Activated effector memory CD4-positive, alpha-beta T cell treated with Interleukin-2 at 50 U/mL for 16 hours (primary cell): ENCODE results near the gene KRTAP5-9.
"Not testable (repeated sequence)": the region's sequence is repeated elsewhere in the genome, so short reads cannot be mapped to it uniquely, and the experiment has no call there.

Experiments used
- DNase-seq: peaks from one replicate; pipeline ENCODE4 v3.0.0-alpha.2; 2020

KRTAP5-9 gene

DNA sequence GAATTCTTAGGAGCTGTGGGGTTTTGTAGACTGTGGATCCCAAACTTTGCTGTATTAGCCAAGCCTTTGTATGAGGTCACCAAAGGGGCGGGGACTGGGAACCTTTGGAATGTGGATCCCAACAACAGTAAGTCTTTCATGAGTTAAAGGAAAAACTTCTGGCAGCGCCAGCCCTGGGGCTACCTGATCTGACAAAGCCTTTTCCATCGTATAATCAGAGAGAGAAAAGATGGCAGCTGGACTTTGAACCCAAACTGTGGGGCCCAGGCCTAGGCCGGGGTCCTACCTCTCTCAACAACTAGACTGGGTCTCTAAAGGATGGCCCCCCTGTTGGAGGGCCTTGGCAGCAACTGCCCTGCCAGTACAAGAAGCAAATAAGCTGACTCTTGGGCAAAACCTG lies 40.1 kb downstream of the KRTAP5-9 start:
- DNase-seq: not testable (repeated sequence)

DNA sequence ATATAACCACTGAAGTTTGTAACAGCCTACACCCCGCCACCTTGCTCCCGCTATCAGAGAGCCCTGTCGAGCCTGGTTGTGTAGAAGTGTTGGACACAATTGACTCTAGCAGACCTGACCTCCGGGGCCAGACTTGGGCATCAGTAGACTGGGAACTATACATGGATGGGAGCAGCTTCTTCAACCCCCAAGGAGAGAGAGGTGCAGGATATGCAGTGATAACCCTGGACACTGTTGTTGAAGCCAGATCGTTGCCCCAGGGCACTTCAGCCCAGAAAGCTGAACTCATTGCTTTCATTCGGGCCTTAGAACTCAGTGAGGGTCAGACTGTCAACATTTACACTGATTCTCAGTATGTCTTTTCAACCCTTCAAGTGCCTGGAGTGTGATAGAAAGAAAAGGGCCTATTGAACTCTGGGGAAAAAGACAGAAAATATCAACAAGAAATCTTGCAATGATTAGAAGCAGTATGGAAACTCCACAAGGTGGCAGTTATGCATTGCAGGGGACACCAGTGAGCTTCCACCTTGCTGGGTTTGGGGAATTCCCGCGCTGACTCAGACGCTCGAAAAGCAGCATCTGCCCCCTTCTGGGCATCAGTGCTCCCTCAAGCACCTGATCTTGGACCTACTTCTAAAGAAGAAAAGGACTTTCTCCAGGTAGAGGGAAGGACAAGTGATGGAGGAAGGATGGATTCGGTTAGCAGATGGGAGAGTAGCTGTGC lies 40.8 kb downstream of the KRTAP5-9 start:
- not testable (repeated sequence) for DNase-seq

DNA sequence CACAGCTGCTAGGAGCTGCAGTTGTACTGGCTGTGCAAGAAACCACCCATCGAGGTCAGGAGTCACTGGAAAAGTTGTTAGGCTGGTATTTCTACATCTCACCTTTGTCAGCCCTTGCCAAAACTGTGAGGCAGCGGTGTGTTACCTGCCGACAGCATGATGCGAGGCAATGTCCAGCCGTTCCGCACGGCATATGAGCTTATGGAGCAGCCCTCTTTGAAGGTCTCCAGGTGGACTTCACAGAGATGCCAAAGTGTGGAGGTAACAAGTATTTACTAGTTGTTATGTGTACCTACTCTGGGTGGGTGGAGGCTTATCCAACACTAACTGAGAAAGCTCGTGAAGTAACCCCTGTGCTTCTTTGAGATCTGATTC lies 41.3 kb downstream of the KRTAP5-9 start:
- not testable (repeated sequence) for DNase-seq
